ENCODE results near the gene L3MBTL3.

L3MBTL3 gene

GRCh38 chr6:130018292-130018743 is at the start of gene L3MBTL3:
Gene L3MBTL3, plus strand, starts transcription at chr6:130018581. Its CDS starts 24,119 bp downstream, at chr6:130042700.
- DNase-seq = peak; percentile 52 to 83

- no peak for DNase-seq
These were observed 49.3 kb upstream of the L3MBTL3 start for GRCh38 chr6:129969064-129969463.

- no peak for DNase-seq
These were observed 42.3 kb upstream of the L3MBTL3 start for GRCh38 chr6:129976110-129976509.

- DNase-seq = no peak
These were observed 40.0 kb upstream of the L3MBTL3 start for GRCh38 chr6:129978148-129978916.

- DNase-seq = no peak
These were observed 37.6 kb upstream of the L3MBTL3 start for GRCh38 chr6:129980821-129981220.

- DNase-seq = no peak
These were observed 36.8 kb upstream of the L3MBTL3 start for GRCh38 chr6:129981598-129981997.

- no peak for DNase-seq
These were observed 29.0 kb upstream of the L3MBTL3 start for GRCh38 chr6:129989396-129989795.

- DNase-seq = no peak
These were observed 25.5 kb upstream of the L3MBTL3 start for GRCh38 chr6:129992881-129993280.

GRCh38 chr6:129994410-129994809 is 24.0 kb upstream of the L3MBTL3 start:
- no peak for DNase-seq

- DNase-seq = no peak
These were observed 22.0 kb upstream of the L3MBTL3 start for GRCh38 chr6:129996387-129996786.

- DNase-seq = no peak
These were observed 17.6 kb upstream of the L3MBTL3 start for GRCh38 chr6:130000526-130001421.

- DNase-seq = no peak
These were observed 10.0 kb upstream of the L3MBTL3 start for GRCh38 chr6:130008236-130008873.

- no peak for DNase-seq
These were observed 9.2 kb upstream of the L3MBTL3 start for GRCh38 chr6:130009146-130009545.

- no peak for DNase-seq
These were observed 8.0 kb upstream of the L3MBTL3 start for GRCh38 chr6:130010387-130010786.

GRCh38 chr6:130012728-130013127 is 5.7 kb upstream of the L3MBTL3 start:
- DNase-seq = no peak

GRCh38 chr6:130018744-130019325 is 454 bp downstream of the L3MBTL3 start:
- peak; percentile 30 to 54 for DNase-seq

GRCh38 chr6:130019326-130020072 is 1.1 kb downstream of the L3MBTL3 start:
- DNase-seq = peak in 1 of 2 donors; percentile 16

GRCh38 chr6:130020073-130020906 is 1.9 kb downstream of the L3MBTL3 start:
- DNase-seq = peak; percentile 14 to 33

GRCh38 chr6:130020907-130021629 is 2.7 kb downstream of the L3MBTL3 start:
- DNase-seq = peak; percentile 34 to 87

- DNase-seq = no peak
These were observed 8.5 kb downstream of the L3MBTL3 start for GRCh38 chr6:130026859-130027258.
